GM12875 (cell line): ENCODE measurements around the gene CACNG6.

Source experiments
- H3K4me3 ChIP-seq: one replicate; pipeline ENCODE4 v1.5.1; 2011; ENCODE audit warnings: low read depth, low read length, control low read depth
- CTCF ChIP-seq: IDR thresholded peaks from 2 replicates; pipeline ENCODE4 v1.5.1; 2011; ENCODE audit warnings: low read depth, mild to moderate bottlenecking, control low read depth, inconsistent platforms, low read length, moderate library complexity, borderline replicate concordance; ENCODE audit not compliant: insufficient read depth

CACNG6 gene

GRCh38 chr19:53999694-54000093, 8.3 kb downstream of the CACNG6 start:
- no peak overlapping the region for H3K4me3 ChIP-seq
- TF ChIP-seq CTCF = no peak

GRCh38 chr19:54001496-54001895, 10.1 kb downstream of the CACNG6 start:
- H3K4me3 ChIP-seq = no peak overlapping the region
- TF ChIP-seq CTCF = no peak

GRCh38 chr19:54002495-54003315, 11.3 kb downstream of the CACNG6 start:
- H3K4me3 ChIP-seq = no peak overlapping the region
- TF ChIP-seq CTCF = no peak

GRCh38 chr19:54009440-54009839, 18.0 kb downstream of the CACNG6 start:
- no peak overlapping the region for H3K4me3 ChIP-seq
- no peak for TF ChIP-seq CTCF

GRCh38 chr19:54010474-54010873, 19.0 kb downstream of the CACNG6 start:
- TF ChIP-seq CTCF = no peak
- no peak overlapping the region for H3K4me3 ChIP-seq

- TF ChIP-seq CTCF = no peak
- H3K4me3 ChIP-seq = no peak overlapping the region
Measured at GRCh38 chr19:54011507-54012211, 20.2 kb downstream of the CACNG6 start.

- no peak overlapping the region for H3K4me3 ChIP-seq
- TF ChIP-seq CTCF = no peak
Measured at GRCh38 chr19:54013866-54014265, 22.4 kb downstream of the CACNG6 start.
